HepG2 (cell line): ENCODE results near the gene MYLK3. TPM values are rescaled to one million over a fixed set of nuclear protein-coding genes. Genes with fewer than 3 reads are reported as not detected.
A peak's percentile ranks its signal among the peaks of the same experiment; 100 is the strongest.

Experiments used
- ATAD3A ChIP-seq: sonication (generic); formaldehyde crosslinking; IDR thresholded peaks from 2 replicates; pipeline ENCODE4 v1.4.0; 2020; ENCODE audit warnings: missing genetic modification reagents
- ATF4 ChIP-seq, 2 experiments: fragments of 450-650 bp in 1 of 2; sonication (generic) in 1 of 2; formaldehyde crosslinking; IDR thresholded peaks; 2 replicates each; pipeline versions ENCODE4 v1.5.0 to v1.8.0; 2020 to 2022; ENCODE audit warnings: mild to moderate bottlenecking in 1 of 2, missing genetic modification reagents in 1 of 2
- CREB1 ChIP-seq, 2 experiments: fragments of 450-650 bp in 1 of 2; IDR thresholded peaks; 2 replicates each; pipeline ENCODE4 v1.6.1; 2016 to 2017; ENCODE audit warnings: control low read depth in 1 of 2, mild to moderate bottlenecking in 1 of 2, missing compliant biosample characterization in 1 of 2, missing genetic modification characterization in 1 of 2
- ELF1 ChIP-seq: sonication (generic); formaldehyde crosslinking; IDR thresholded peaks from 2 replicates; pipeline ENCODE4 v1.4.0; 2020; ENCODE audit warnings: missing genetic modification reagents
- FOXC1 ChIP-seq: sonication (generic); formaldehyde crosslinking; IDR thresholded peaks from 2 replicates; pipeline ENCODE4 v1.8.0; 2022; ENCODE audit warnings: mild to moderate bottlenecking, missing genetic modification reagents, borderline replicate concordance
- GTF3A ChIP-seq: sonication (generic); formaldehyde crosslinking; conservative IDR thresholded peaks from 2 replicates; pipeline ENCODE4 v1.4.0; 2020; ENCODE audit warnings: mild to moderate bottlenecking, missing genetic modification reagents
- GZF1 ChIP-seq: sonication (generic); formaldehyde crosslinking; IDR thresholded peaks from 2 replicates; pipeline ENCODE4 v1.5.1; 2020; ENCODE audit warnings: mild to moderate bottlenecking, missing genetic modification reagents
- HMGA1 ChIP-seq: sonication (generic); formaldehyde crosslinking; conservative IDR thresholded peaks from 2 replicates; pipeline ENCODE4 v1.4.0; 2020; ENCODE audit warnings: missing genetic modification reagents
- PAXIP1 ChIP-seq: sonication (generic); formaldehyde crosslinking; conservative IDR thresholded peaks from 2 replicates; pipeline ENCODE4 v1.4.0; 2020; ENCODE audit warnings: mild to moderate bottlenecking, missing genetic modification reagents, moderate library complexity
- REXO4 ChIP-seq: sonication (generic); formaldehyde crosslinking; IDR thresholded peaks from 2 replicates; pipeline ENCODE4 v1.8.0; 2022; ENCODE audit warnings: missing genetic modification reagents, mild to moderate bottlenecking, borderline replicate concordance
- RFX5 ChIP-seq: IDR thresholded peaks from 2 replicates; pipeline ENCODE4 v1.6.1; 2011; ENCODE audit warnings: low read depth, low read length, improper control_type of control experiment
- SALL2 ChIP-seq: sonication (generic); formaldehyde crosslinking; IDR thresholded peaks from 2 replicates; pipeline ENCODE4 v1.8.1; 2023; ENCODE audit warnings: mild to moderate bottlenecking, missing genetic modification reagents, inconsistent platforms
- SP2 ChIP-seq: sonication (generic); formaldehyde crosslinking; IDR thresholded peaks from 2 replicates; pipeline ENCODE4 v1.5.1; 2020; ENCODE audit warnings: mild to moderate bottlenecking, missing genetic modification reagents
- ZNF10 ChIP-seq: sonication (generic); formaldehyde crosslinking; IDR thresholded peaks from 2 replicates; pipeline ENCODE4 v1.4.0; 2020; ENCODE audit warnings: mild to moderate bottlenecking, low read depth, missing genetic modification reagents, borderline replicate concordance
- ZNF253 ChIP-seq: sonication (generic); formaldehyde crosslinking; IDR thresholded peaks from 2 replicates; pipeline ENCODE4 v1.8.0; 2022; ENCODE audit warnings: mild to moderate bottlenecking, missing genetic modification reagents, borderline replicate concordance
- ZNF460 ChIP-seq: sonication (generic); formaldehyde crosslinking; IDR thresholded peaks from 2 replicates; pipeline ENCODE4 v1.5.1; 2020; ENCODE audit warnings: missing genetic modification reagents, mild to moderate bottlenecking, borderline replicate concordance
- ZNF503 ChIP-seq: sonication (generic); formaldehyde crosslinking; IDR thresholded peaks from 2 replicates; pipeline ENCODE4 v1.4.0; 2020; ENCODE audit warnings: missing genetic modification reagents
- ZNF614 ChIP-seq: IDR thresholded peaks from 2 replicates; pipeline ENCODE4 v1.6.1; 2018; ENCODE audit warnings: missing biosample characterization, missing genetic modification reagents, inconsistent platforms, borderline replicate concordance
- polyA plus RNA-seq, 8 experiments: library from polyadenylated mRNA; depleted of rRNA in 3 of 8; stranded (reverse) in 7 of 8; unstranded in 1 of 8; fragments of >200 nt; fragmentation: Illumina TruSeq in 4 of 8; extraction: Trizol in 4 of 8; gene quantifications; 2 replicates each; pipeline versions ENCODE4 v1.2.1 to v1.2.3, GENCODE V29; 2011 to 2016; ENCODE audit warnings: low read depth in 4 of 8, missing spikeins in 1 of 8, mixed read lengths in 1 of 8; ENCODE audit not compliant: insufficient read depth in 1 of 8
- total RNA-seq, 5 experiments: library from RNA; depleted of rRNA; stranded (reverse); fragments of >200 nt; fragmentation: Illumina TruSeq; extraction: Trizol; gene quantifications; 2 replicates each; pipeline ENCODE4 v1.2.3, GENCODE V29; 2016; ENCODE audit warnings: low read depth in 1 of 5
- TF ChIP-seq, protein P1 (sequence below): sonication (generic); formaldehyde crosslinking; IDR thresholded peaks from 2 replicates; pipeline ENCODE4 v1.4.0; 2020; ENCODE audit warnings: missing genetic modification reagents
- TF ChIP-seq, protein P2 (sequence below): sonication (generic); formaldehyde crosslinking; IDR thresholded peaks from 2 replicates; pipeline ENCODE4 v1.8.1; 2023; ENCODE audit warnings: mild to moderate bottlenecking, missing genetic modification reagents

The MYLK3 gene
- total and polyA plus RNA-seq, 2 of the 13 experiments (the other 11 are each of a cell fraction or from before 2014, with no cell fraction given), result 0.04 to 0.18 TPM

DNA sequence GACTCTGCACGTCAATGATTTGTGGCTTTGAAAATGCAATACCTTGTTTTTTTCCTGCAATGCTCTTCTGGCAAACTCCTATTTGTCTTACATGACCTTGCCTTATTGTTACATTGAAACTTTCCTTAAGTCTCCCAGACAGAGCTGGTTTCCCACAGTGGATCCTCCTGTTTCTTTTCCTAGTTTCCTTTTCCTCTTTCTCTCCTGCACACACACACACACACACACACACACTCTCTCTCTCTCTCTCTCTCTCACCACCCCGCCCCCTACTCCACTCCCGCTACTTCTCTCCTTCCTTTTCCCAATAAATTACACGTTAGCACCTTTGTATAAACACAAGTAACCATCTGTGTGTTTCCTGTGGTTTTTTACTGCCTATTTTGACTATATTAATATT is 56.4 kb downstream of the MYLK3 start (continued):
- no peak for TF ChIP-seq PAXIP1 (CRISPR knock-in tag)
- TF ChIP-seq ZNF614, result no peak
- no peak for TF ChIP-seq ZNF460 (CRISPR knock-in tag)
- no peak for TF ChIP-seq CREB1 (IDR thresholded peaks at IDR 0.05)
- TF ChIP-seq CREB1 (CRISPR knock-in tag; IDR thresholded peaks at IDR 0.05), result no peak
- no peak for TF ChIP-seq FOXC1 (CRISPR knock-in tag)
- TF ChIP-seq, protein P1, sequence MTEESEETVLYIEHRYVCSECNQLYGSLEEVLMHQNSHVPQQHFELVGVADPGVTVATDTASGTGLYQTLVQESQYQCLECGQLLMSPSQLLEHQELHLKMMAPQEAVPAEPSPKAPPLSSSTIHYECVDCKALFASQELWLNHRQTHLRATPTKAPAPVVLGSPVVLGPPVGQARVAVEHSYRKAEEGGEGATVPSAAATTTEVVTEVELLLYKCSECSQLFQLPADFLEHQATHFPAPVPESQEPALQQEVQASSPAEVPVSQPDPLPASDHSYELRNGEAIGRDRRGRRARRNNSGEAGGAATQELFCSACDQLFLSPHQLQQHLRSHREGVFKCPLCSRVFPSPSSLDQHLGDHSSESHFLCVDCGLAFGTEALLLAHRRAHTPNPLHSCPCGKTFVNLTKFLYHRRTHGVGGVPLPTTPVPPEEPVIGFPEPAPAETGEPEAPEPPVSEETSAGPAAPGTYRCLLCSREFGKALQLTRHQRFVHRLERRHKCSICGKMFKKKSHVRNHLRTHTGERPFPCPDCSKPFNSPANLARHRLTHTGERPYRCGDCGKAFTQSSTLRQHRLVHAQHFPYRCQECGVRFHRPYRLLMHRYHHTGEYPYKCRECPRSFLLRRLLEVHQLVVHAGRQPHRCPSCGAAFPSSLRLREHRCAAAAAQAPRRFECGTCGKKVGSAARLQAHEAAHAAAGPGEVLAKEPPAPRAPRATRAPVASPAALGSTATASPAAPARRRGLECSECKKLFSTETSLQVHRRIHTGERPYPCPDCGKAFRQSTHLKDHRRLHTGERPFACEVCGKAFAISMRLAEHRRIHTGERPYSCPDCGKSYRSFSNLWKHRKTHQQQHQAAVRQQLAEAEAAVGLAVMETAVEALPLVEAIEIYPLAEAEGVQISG (CRISPR knock-in tag), result no peak
- TF ChIP-seq SALL2 (CRISPR knock-in tag), result no peak
- peak in 1 of 2 experiments; percentile 29; a peak in 1 of 4 replicates for TF ChIP-seq ATF4 (CRISPR knock-in tag; IDR thresholded peaks at IDR 0.05)
- TF ChIP-seq REXO4 (CRISPR knock-in tag), result no peak
- no peak for TF ChIP-seq GTF3A (CRISPR knock-in tag)
- no peak for TF ChIP-seq ELF1 (CRISPR knock-in tag)
- no peak for TF ChIP-seq ZNF10 (CRISPR knock-in tag)
- TF ChIP-seq, protein P2, sequence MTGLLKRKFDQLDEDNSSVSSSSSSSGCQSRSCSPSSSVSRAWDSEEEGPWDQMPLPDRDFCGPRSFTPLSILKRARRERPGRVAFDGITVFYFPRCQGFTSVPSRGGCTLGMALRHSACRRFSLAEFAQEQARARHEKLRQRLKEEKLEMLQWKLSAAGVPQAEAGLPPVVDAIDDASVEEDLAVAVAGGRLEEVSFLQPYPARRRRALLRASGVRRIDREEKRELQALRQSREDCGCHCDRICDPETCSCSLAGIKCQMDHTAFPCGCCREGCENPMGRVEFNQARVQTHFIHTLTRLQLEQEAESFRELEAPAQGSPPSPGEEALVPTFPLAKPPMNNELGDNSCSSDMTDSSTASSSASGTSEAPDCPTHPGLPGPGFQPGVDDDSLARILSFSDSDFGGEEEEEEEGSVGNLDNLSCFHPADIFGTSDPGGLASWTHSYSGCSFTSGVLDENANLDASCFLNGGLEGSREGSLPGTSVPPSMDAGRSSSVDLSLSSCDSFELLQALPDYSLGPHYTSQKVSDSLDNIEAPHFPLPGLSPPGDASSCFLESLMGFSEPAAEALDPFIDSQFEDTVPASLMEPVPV (CRISPR knock-in tag), result no peak
- no peak for TF ChIP-seq RFX5
- no peak for TF ChIP-seq ZNF503 (CRISPR knock-in tag)
- no peak for TF ChIP-seq SP2 (CRISPR knock-in tag)
- TF ChIP-seq ZNF253, result no peak
- TF ChIP-seq GZF1, result no peak
- TF ChIP-seq HMGA1 (CRISPR knock-in tag), result no peak
- TF ChIP-seq ATAD3A (CRISPR knock-in tag), result no peak
